ENCODE data around the gene CDH15. TPM values are rescaled to one million over a fixed set of nuclear protein-coding genes. Genes with fewer than 3 reads are reported as not detected.
"Not testable (repeated sequence)": the region's sequence is repeated elsewhere in the genome, so short reads cannot be mapped to it uniquely, and the experiment has no call there.

The CDH15 gene
- total and polyA plus RNA-seq, 9 donors: 121 to 276 (median 171) TPM

DNA sequence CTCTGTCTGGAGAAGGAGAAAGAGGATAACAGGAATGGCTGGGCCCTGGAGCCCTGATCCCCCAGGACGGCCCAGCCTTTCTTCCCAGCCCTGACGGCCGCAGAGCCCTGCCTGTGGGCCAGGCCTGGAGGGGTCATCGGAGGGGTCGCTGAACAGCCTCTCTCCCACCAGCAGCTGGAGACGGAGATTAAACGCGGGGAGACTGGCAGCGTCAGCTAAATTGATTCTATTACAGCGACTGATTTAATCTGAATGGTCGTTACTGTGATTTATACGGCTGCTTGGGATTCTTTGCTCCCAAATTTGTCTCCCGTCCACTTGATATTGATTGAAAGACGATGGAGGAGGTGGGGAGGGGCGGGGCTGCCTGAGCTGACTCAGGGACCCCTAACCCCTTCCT, 7.1 kb upstream of the CDH15 start:
- Histone ChIP-seq H3K4me1 (ENCODE audit: control insufficient read depth, insufficient read depth, low read length) (peaks cover 15% of the 10 kb centered on the region), H3K27ac (ENCODE audit: low read length) (no peak overlapping the region), H3K4me3 (ENCODE audit: low read length) (no peak overlapping the region), H3K9me3 (replicated peaks; ENCODE audit: control insufficient read depth, low read depth, low read length) (no peaks in the 10 kb centered on the region), H3K27me3 (ENCODE audit: control insufficient read depth, insufficient read depth, low read length) (peaks cover 7% of the 10 kb centered on the region), H3K36me3 (ENCODE audit: control insufficient read depth, insufficient read depth, low read length) (no peaks in the 10 kb centered on the region)
- DNase-seq: no peak
- 25% methylated on average over 10 of the region's 15 CpGs for WGBS (ENCODE audit: insufficient coverage)

DNA sequence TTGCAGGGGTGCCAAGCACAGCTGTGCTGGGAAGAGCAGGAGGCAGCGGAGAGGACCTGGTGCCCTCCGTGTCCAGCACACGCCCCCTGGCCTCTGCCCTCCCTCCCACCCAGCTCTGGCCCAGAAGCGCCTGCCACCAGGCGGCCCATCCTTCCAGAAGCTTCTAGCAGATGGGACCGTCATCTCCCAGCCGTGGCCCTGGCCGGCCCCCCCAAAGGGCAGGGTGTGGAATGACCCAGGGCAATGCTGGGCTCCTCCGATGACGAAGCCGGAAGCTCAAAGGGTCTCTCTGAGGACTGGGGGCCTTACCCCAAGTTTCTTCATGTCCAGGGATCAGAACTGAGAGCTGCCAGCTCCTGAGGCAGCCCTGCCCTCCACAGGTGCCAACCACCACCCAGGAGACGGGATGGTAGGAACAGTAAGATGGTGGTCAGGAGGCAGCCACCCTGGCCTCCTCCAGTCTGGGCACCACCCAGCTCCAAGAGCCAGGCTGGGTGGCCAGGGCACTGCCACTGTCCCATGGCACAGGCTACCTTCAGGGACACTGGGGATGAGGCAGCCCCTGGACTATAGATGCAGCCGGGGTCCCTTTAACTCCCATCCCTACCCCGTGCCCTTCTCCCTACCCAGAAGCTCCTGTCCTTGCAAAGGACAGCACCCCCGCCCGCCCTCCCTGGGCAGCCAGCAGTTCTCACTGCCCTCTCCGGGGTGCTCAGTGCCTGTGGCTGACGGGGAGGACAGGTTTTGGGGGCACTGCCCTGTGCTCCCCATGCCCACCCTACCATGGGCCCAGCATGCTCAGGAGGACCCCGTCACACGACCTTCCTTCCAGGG, 6.5 kb upstream of the CDH15 start:
- no peaks in the 10 kb centered on the region for H3K9me3 ChIP-seq (replicated peaks; ENCODE audit: control insufficient read depth, low read depth, low read length)
- no peak overlapping the region for H3K27ac ChIP-seq (ENCODE audit: low read length)
- H3K4me3 ChIP-seq (ENCODE audit: low read length): no peak overlapping the region
- H3K36me3 ChIP-seq (ENCODE audit: control insufficient read depth, insufficient read depth, low read length): no peaks in the 10 kb centered on the region
- H3K27me3 ChIP-seq (ENCODE audit: control insufficient read depth, insufficient read depth, low read length): peaks cover 14% of the 10 kb centered on the region
- DNase-seq: no peak
- H3K4me1 ChIP-seq (ENCODE audit: control insufficient read depth, insufficient read depth, low read length): peaks cover 15% of the 10 kb centered on the region
- 69% methylated on average over 11 of the region's 20 CpGs for WGBS (ENCODE audit: insufficient coverage)

DNA sequence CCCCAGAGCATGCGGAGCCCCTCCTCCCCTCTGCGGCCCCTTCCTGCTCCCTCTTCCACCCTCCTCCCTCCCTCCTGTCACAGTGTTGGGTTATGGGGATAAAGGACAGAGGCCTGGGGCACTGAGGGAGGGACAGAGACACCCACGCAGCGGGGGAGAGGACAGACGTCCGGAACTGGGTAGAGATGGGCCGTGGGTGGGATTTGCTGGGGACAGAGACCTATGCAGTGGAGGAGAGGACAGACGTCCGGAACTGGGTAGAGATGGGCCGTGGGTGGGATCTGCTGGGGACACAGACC, 5.9 kb upstream of the CDH15 start:
- H3K9me3 ChIP-seq (replicated peaks; ENCODE audit: control insufficient read depth, low read depth, low read length); DNase-seq; H3K36me3 ChIP-seq (ENCODE audit: control insufficient read depth, insufficient read depth, low read length); H3K27ac ChIP-seq (ENCODE audit: low read length); H3K4me3 ChIP-seq (ENCODE audit: low read length): not testable (repeated sequence)
- WGBS (ENCODE audit: insufficient coverage): no CpG with 5 or more reads among the region's 10 CpGs
- H3K4me1 ChIP-seq (ENCODE audit: control insufficient read depth, insufficient read depth, low read length): peaks cover 19% of the 10 kb centered on the region
- H3K27me3 ChIP-seq (ENCODE audit: control insufficient read depth, insufficient read depth, low read length): peaks cover 19% of the 10 kb centered on the region

DNA sequence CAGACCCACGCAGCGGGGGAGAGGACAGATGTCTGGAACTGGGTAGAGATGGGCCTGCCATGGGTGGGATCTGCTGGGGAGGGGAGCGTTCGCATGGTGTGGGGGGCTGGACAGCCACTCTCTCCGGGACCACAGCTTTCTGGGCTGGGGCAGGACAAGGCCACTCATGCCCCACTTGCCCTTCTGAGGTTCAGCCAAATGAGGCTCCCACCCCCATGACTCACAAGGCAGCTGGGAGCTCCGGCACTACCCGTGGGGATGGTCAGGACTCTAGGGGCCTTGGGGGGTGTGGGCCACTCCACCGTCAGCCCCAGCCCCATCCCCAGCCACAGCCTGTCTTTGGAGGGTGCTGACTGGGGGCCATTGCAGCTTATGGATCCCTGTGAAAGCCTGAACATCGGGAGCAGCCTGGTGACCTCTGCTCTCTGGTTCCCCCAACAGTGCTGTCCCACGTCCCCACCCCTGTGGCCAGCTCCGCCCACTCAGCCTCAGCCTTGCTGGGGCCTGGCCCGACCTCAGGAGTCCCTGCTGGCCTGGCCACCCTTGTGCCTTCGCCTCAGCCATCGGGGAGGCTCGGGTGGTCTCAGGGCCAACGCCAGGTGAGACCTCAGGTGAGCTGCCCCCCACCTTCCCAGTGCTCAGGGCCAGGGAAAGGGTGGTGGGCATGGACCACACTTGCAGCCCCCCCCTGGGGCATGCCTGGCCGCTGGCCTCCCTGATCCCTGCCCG, 4.7 kb upstream of the CDH15 start:
- WGBS (ENCODE audit: insufficient coverage): 53% methylated on average over 13 of the region's 18 CpGs
- no peaks in the 10 kb centered on the region for H3K9me3 ChIP-seq (replicated peaks; ENCODE audit: control insufficient read depth, low read depth, low read length)
- no peak overlapping the region for H3K27ac ChIP-seq (ENCODE audit: low read length)
- H3K27me3 ChIP-seq (ENCODE audit: control insufficient read depth, insufficient read depth, low read length): peaks cover 28% of the 10 kb centered on the region
- peaks cover 24% of the 10 kb centered on the region for H3K4me1 ChIP-seq (ENCODE audit: control insufficient read depth, insufficient read depth, low read length)
- H3K36me3 ChIP-seq (ENCODE audit: control insufficient read depth, insufficient read depth, low read length): no peaks in the 10 kb centered on the region
- DNase-seq: no peak
- H3K4me3 ChIP-seq (ENCODE audit: low read length): no peak overlapping the region

DNA sequence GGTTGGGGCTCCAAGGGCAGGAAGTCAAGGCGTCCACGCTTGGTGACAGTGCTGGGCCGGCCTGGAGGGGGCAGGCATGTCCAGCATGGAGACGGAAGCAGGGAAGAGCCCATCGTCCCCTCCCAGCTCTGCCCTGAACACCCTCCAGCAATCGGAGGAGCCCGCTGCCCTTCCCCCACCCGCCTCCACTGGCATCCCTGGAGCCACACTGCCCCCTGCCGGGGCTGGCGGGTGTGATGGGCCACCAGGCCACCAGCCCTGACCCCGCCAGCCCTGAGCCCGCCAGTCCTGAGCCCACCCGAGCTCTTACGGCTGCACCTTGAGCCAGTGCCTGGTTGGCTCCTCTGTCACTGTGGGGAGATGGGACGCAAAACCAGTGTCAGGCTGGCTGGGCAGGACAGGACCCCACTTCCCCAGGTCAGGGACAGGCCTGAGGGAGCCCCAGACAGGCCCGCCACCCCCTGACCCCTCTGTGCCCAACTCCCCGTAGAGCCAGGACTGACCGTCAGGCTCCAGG, 4.1 kb upstream of the CDH15 start:
- H3K36me3 ChIP-seq (ENCODE audit: control insufficient read depth, insufficient read depth, low read length): no peaks in the 10 kb centered on the region
- H3K27ac ChIP-seq (ENCODE audit: low read length): no peak overlapping the region
- no peaks in the 10 kb centered on the region for H3K9me3 ChIP-seq (replicated peaks; ENCODE audit: control insufficient read depth, low read depth, low read length)
- no peak overlapping the region for H3K4me3 ChIP-seq (ENCODE audit: low read length)
- DNase-seq: peak; percentile 75
- WGBS (ENCODE audit: insufficient coverage): 18% methylated on average over 18 of the region's 18 CpGs
- H3K4me1 ChIP-seq (ENCODE audit: control insufficient read depth, insufficient read depth, low read length): peaks cover 25% of the 10 kb centered on the region
- H3K27me3 ChIP-seq (ENCODE audit: control insufficient read depth, insufficient read depth, low read length): peaks cover 32% of the 10 kb centered on the region

DNA sequence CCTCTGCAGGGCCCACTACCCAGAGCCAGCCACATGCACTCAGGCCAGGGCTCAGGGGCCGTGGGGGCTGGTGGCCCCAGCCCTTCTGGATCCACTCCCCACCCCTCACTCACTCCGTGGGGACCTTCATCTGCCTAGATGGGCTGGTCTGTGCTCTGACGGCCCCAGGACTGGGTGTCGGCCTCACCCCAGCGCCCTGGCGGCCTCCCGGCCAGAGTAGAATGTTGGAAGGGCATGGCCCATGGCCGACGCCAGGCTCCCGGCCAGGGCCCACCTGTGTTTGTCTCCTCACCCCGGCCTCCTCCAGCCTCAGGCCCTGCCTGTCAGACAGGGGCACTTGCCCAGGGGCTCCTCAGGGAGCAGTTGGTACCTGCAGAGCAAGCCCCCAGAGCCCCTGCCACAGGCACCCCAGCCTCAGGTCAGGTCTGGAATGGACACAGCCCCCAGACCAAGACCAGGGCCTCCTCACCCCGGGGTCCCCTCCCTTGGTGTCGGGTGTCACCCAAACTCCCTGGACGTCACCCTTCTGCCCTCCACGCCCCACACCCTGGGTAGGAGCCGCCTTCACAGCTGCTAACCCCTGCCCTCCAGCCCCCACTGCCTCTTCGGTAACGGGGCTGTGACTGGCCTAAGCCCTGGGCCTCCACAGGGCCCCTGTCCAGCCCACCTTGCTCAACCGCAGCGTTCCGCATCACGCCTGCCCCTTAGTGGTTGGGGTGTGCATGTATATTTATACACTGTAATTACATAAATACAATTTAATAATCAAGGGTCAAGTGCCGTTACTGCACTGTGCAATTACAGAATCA, 3.0 kb upstream of the CDH15 start:
- H3K27me3 ChIP-seq (ENCODE audit: control insufficient read depth, insufficient read depth, low read length): peaks cover 29% of the 10 kb centered on the region
- no peak overlapping the region for H3K27ac ChIP-seq (ENCODE audit: low read length)
- H3K9me3 ChIP-seq (replicated peaks; ENCODE audit: control insufficient read depth, low read depth, low read length): no peaks in the 10 kb centered on the region
- no peaks in the 10 kb centered on the region for H3K36me3 ChIP-seq (ENCODE audit: control insufficient read depth, insufficient read depth, low read length)
- no peak overlapping the region for H3K4me3 ChIP-seq (ENCODE audit: low read length)
- 71% methylated on average over 15 of the region's 23 CpGs for WGBS (ENCODE audit: insufficient coverage)
- no peak for DNase-seq
- H3K4me1 ChIP-seq (ENCODE audit: control insufficient read depth, insufficient read depth, low read length): peaks cover 35% of the 10 kb centered on the region

DNA sequence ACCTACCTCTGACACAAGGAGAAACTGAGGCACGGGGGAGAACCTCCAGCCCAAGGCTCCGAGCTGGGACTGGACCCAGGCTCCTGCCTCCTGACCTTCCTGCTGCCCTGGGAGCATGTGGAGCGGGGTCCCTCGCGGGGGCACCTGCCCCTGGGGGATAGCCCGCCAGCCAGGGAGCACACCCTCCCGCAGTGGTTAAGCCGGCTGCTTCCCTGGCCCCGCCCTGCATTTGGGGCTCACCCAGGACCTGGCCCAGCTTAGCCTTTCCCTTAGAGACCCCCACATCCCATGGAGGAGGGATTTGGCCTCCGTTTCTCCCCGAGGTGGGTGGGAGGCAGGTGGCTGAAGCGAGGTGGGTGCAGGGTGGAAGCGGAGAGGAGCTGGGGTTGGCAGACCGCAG, 1.8 kb upstream of the CDH15 start:
- Histone ChIP-seq H3K27ac (ENCODE audit: low read length) (no peak overlapping the region), H3K4me3 (ENCODE audit: low read length) (no peak overlapping the region), H3K9me3 (replicated peaks; ENCODE audit: control insufficient read depth, low read depth, low read length) (no peaks in the 10 kb centered on the region), H3K36me3 (ENCODE audit: control insufficient read depth, insufficient read depth, low read length) (peaks cover 3% of the 10 kb centered on the region), H3K27me3 (ENCODE audit: control insufficient read depth, insufficient read depth, low read length) (peaks cover 27% of the 10 kb centered on the region), H3K4me1 (ENCODE audit: control insufficient read depth, insufficient read depth, low read length) (peaks cover 47% of the 10 kb centered on the region)
- no peak for DNase-seq
- WGBS (ENCODE audit: insufficient coverage): 68% methylated on average over 6 of the region's 14 CpGs

DNA sequence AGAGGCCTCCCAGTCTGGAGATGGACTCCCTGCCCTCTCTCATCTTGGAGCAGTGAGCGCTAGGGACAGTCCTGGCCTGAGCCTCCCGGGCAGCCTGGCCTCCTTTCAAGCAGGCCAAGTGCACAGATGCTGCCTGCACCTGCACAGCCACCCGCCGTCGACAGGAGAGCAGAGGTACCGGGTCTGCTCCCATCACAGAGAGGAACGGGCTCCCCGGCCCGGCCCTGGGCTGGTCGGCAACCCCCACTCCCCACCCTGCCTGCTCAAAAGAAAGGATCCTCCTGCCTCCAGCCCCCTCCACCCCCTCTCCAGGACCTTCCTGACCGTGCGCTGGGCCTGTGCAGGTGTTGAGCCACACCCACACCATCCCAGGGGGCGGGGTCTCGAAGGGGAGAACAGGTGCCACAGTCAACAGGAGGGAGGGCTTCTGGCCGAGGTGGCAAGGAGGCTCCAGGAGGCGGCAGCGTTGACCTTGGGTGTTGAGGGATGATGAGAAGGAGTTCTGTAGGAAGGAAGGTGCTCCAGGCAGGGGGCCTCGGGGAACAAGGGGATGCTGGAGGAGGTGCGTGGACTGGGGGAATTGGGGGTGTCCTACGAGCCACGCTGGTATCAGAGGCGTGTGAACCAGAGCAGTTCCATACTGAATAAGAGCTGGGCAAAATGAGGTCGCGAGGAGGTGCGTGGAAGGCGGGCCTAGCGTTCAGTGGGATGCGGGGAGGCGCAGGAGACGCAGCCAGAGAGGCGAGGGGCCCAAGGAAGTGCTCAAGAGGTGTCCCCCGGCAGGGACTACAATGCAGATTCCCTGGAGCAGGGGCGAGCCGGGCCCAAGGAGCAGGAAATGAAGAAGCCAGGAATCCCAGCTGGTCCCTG, 967 bp upstream of the CDH15 start:
- Histone ChIP-seq H3K27ac (ENCODE audit: low read length) (no peak overlapping the region), H3K36me3 (ENCODE audit: control insufficient read depth, insufficient read depth, low read length) (peaks cover 3% of the 10 kb centered on the region), H3K9me3 (replicated peaks; ENCODE audit: control insufficient read depth, low read depth, low read length) (no peaks in the 10 kb centered on the region), H3K27me3 (ENCODE audit: control insufficient read depth, insufficient read depth, low read length) (peaks cover 27% of the 10 kb centered on the region), H3K4me1 (ENCODE audit: control insufficient read depth, insufficient read depth, low read length) (peaks cover 55% of the 10 kb centered on the region), H3K4me3 (ENCODE audit: low read length) (peak overlapping the region; percentile 9)
- no peak for DNase-seq
- 13% methylated on average over 30 of the region's 34 CpGs for WGBS (ENCODE audit: insufficient coverage)

DNA sequence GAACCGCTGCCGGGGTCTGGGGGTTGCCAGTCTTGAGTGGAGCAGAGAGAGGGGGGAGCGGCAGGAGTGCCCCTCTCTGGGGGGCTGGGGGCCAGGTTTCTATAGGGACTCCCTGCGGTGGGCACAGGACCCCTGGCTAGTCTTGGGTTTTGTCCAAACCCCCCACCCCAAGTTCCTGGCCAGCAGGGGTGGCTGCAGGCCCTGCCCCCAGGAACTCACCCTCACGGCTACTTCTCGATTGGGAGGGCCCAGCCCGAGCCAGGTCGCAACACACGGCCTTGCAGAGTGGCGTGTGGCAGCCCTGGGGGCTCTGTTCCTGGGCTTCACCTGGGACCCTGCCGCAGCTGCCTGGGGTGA, 601 bp downstream of the CDH15 start:
- DNase-seq: no peak
- Histone ChIP-seq H3K4me3 (ENCODE audit: low read length) (peak overlapping the region; percentile 88), H3K36me3 (ENCODE audit: control insufficient read depth, insufficient read depth, low read length) (peaks cover 14% of the 10 kb centered on the region), H3K9me3 (replicated peaks; ENCODE audit: control insufficient read depth, low read depth, low read length) (no peaks in the 10 kb centered on the region), H3K27ac (ENCODE audit: low read length) (peak overlapping the region; percentile 86), H3K4me1 (ENCODE audit: control insufficient read depth, insufficient read depth, low read length) (peaks cover 66% of the 10 kb centered on the region), H3K27me3 (ENCODE audit: control insufficient read depth, insufficient read depth, low read length) (peaks cover 27% of the 10 kb centered on the region)
- WGBS (ENCODE audit: insufficient coverage): 49% methylated on average over 10 of the region's 11 CpGs

Measured in muscle of leg (tissue), 11 donors.